ENCODE results near the gene STAG2.
"Not testable (repeated sequence)": the region's sequence is repeated elsewhere in the genome, so short reads cannot be mapped to it uniquely, and the experiment has no call there.

STAG2 gene

GRCh38 chrX:123961268-123962005 lies at the start of gene STAG2:
Gene STAG2 (plus strand): TSS chrX:123961706. CDS start chrX:124022628, 60,922 bp downstream.
- FAIRE-seq = no peak

- no peak for FAIRE-seq
Observed at GRCh38 chrX:123917069-123917468, 44.4 kb upstream of the STAG2 start.

GRCh38 chrX:123918106-123918721 lies 43.3 kb upstream of the STAG2 start:
- no peak for FAIRE-seq

DNA sequence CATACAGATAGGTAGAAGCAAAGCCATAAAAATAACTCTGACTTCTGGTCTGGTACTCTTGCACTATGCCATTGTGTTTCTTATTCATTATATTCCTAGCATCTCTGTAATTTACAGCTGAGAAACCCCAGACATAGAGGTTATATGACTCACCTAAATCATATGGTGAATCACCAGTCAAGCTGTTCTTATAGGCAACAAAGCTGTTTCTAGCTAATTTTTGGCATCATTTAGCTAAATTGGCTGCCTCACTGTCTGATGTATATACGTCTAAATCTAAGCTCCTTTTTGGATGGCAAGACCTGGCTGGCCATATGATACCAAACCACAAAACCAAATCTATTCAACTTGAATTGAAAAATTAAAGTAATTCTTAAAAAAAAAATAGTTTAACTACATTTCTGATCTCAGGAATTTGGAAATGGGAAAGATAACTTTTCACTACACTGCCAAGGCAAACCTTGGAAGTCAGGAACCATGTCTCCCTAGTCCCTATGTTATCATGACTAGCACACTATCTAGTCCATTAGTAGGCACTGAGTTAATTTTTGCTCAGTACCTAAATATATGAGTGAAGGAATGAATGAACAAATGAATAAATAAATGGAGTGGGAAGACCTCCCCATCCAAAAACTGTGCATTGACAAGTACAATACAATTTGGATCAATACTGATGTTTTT lies 41.3 kb upstream of the STAG2 start:
- FAIRE-seq = no peak

DNA sequence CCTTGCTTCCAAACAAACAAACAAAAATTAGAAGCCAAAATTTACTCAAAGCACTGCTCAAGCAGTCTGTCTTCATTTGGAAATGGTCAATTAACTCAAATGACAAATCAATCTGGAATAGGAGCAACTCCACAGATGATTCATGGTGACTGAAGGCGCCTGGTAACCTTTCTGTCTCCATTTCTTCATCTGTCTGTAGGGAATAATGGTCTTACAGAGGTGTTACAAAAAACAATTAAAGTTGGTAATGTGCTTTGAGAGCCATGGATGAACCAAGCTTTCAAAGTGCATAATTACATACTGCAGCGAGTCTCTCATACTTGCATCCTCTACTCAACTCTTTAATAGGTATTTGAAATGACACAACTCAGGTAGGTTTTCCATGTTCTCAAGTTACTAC lies 38.3 kb upstream of the STAG2 start:
- FAIRE-seq = no peak

- FAIRE-seq = no peak
Observed at GRCh38 chrX:123924186-123924585, 37.3 kb upstream of the STAG2 start.

GRCh38 chrX:123927845-123928244 lies 33.7 kb upstream of the STAG2 start:
- FAIRE-seq = no peak

DNA sequence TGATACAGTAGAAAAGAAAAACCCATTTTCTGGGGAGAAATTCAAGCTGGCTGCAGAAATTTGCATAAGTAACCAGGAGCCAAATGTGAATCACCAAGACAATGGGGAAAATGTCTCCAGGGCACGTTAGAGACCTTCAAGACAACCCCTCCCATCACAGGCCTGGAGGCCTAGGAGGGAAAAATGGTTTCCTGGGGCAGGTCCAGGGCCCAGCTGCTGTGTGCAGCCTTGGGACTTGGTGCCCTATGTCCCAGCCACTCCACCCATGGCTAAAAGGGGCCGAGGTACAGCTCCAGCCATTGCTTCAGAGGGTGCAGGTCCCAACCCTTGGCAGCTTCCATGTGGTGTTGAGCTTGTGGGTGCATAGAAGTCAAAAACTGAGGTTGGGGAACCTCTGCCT lies 29.5 kb upstream of the STAG2 start:
- FAIRE-seq = not testable (repeated sequence)

- FAIRE-seq = peak; percentile 64
Observed at GRCh38 chrX:123943074-123943473, 18.4 kb upstream of the STAG2 start.

- no peak for FAIRE-seq
Observed at GRCh38 chrX:123943488-123943887, 18.0 kb upstream of the STAG2 start.

DNA sequence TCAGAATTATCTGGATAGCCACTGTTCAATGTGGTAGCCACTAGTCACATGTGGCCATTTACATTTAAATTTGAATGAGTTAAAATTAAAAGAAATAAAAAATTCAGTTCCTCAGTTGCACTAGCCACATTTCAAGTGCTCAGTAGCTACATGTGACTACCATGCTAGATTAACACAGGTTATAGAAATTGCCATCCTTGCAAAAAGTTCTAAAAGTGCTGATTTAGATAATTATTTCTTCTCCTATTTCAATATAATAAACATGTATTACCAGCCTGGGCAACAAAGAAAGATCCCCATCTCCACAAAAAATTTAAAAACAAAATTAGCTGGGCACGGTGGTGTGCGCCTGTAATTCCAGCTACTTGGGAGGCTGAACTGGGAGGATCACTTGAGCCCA lies 11.7 kb upstream of the STAG2 start:
- FAIRE-seq = no peak

DNA sequence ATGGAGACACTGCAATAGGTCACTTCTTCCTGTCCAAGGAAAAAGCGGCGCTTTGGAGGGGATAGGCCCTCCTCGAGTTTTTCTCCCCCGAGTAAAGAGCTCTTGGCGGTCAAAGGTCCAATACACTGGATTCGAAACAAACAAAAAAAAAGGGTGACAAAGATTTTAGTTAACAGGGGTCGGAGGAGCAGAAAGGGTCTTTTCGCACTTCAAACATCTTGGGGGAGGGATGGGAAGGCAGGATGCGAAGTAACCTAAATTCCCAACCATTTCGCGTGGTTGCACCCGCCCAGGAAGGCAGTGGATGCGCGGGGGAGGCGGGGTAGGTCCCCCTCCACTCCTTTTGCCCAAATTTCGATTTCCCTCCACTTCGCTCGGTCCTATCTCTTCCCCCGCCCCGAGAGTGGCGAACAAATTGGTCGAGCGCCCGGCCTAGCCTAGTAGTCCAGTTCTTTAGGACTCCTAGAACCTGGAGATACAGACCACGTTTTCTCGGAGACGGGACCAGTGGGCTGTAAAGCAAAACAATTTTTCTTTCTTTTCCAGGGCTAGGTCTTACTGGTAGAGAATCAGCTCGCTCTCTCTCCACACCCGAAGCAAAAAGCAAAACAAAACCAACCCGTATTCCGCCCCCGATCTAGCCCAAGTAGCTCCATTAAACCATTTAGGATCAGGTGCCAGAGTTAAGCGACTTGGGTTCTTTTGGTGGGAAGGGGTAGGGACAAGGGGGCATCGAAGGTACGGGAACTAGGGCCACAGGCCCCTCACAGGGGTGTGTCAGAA lies 2.0 kb upstream of the STAG2 start:
- FAIRE-seq = no peak

GRCh38 chrX:123960956-123961267 lies 594 bp upstream of the STAG2 start:
- FAIRE-seq = no peak

GRCh38 chrX:123962006-123962467 lies 531 bp downstream of the STAG2 start:
- FAIRE-seq = no peak

DNA sequence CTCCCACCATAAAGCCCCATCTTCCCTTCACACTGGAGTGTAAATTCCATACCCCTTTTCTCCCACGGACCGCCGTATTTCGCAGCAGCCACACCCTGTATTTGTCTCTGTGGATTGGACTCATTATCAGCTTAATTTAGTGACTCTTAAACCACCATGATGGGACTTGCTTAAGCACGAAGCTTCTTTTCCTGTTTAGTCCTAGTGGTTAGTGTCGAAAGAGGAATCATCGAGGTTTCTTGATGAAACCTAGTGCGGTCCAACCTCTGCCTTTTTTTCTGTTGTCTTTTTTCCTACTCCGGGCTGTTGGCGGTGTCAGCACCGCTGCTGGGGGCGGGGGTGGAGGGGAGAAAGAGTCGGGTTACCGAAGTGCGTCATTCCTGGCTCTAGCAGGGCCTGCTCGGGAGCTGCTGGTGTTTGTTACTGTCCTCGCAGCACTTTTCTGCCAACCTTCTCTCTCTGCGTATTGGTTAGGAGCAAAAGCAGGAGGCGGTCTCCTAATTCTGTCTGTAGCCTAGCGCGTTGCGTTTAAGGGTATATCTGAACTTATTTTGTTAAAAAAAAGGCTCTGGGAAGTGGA lies 1.4 kb downstream of the STAG2 start:
- no peak for FAIRE-seq

- FAIRE-seq = peak; percentile 14
Observed at GRCh38 chrX:123964156-123964834, 2.8 kb downstream of the STAG2 start.

- FAIRE-seq = no peak
Observed at GRCh38 chrX:123965712-123966111, 4.2 kb downstream of the STAG2 start.

DNA sequence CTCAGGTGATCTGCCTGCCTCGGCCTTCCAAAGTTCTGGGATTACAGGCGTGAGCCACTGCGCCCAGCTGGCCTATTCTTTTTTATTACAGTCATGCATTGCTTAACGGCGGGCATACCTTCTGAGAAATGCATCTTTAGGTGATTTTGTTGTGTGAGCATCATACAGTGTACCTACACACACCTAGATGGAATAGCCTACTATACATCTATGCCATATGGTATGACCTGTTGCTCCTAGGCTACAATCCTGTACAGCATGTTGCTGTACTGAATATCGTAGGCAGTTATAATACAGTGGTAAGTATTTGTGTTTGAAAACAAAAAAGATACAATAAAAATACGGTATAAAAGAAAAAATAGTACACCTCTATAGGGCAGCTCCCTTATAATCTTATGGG lies 6.0 kb downstream of the STAG2 start:
- FAIRE-seq = no peak

GRCh38 chrX:123968383-123969050 lies 7.0 kb downstream of the STAG2 start:
- FAIRE-seq = no peak

DNA sequence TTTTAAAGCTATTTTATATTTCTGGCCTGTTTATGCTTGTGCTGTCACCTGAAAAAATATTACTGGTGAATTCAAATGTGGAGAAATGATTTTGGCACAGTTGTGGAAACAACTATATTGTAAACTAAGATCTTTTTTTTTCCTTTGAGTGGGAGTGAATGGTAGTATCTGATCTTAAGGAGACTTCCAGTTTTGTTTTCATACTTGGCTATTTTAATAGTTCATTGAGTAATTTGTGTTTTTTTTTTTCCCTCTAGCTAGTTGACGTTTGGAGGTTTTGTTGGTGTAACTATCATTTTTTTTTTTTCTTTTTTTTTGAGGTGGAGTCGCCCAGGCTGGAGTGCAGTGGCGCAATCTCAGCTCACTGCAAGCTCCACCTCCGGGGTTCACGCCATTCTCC lies 10.5 kb downstream of the STAG2 start:
- no peak for FAIRE-seq

DNA sequence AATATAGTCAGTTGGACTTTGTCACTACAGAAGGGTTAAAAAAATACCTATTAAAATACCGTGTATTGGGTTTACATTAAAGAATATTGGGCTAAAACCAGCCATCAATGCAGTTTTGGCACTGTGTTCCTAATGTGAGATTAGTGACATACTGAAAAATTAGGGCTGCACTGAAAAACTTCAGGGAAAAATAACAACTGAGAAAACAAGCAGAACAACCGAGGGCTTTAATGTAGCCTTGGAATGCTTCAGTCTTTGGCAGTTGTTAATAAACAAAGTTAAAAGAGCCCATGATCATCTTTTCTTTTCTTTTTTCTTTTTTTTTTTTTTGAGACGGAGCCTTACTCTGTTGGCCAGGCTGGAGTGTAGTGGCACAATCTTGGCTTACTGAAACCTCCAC lies 12.4 kb downstream of the STAG2 start:
- no peak for FAIRE-seq

- FAIRE-seq = peak; percentile 14
Observed at GRCh38 chrX:123975180-123975579, 13.7 kb downstream of the STAG2 start.
